HEK293 (cell line): ENCODE measurements around the gene RTBDN.

Source experiments
- CTCF ChIP-seq: fragments of 450-650 bp; formaldehyde crosslinking; IDR thresholded peaks from 2 replicates; pipeline ENCODE4 v1.5.1; 2016; ENCODE audit warnings: missing biosample characterization, missing genetic modification characterization
- KLF17 ChIP-seq: fragments of 450-650 bp; formaldehyde crosslinking; IDR thresholded peaks from 2 replicates; pipeline ENCODE4 v1.5.1; 2016; ENCODE audit warnings: missing biosample characterization, missing genetic modification characterization
- PRDM10 ChIP-seq: fragments of 450-650 bp; formaldehyde crosslinking; IDR thresholded peaks from 2 replicates; pipeline ENCODE4 v1.5.1; 2016; ENCODE audit warnings: missing biosample characterization, missing genetic modification characterization
- REPIN1 ChIP-seq: fragments of 450-650 bp; formaldehyde crosslinking; IDR thresholded peaks from 2 replicates; pipeline ENCODE4 v1.5.1; 2017; ENCODE audit warnings: missing biosample characterization, missing genetic modification characterization, low read depth
- SP2 ChIP-seq: fragments of 450-650 bp; formaldehyde crosslinking; IDR thresholded peaks from 2 replicates; pipeline ENCODE4 v1.5.1; 2016; ENCODE audit warnings: missing biosample characterization, missing genetic modification characterization
- SP7 ChIP-seq: fragments of 450-650 bp; formaldehyde crosslinking; IDR thresholded peaks from 2 replicates; pipeline ENCODE4 v1.5.1; 2016; ENCODE audit warnings: missing biosample characterization, missing genetic modification characterization
- ZBTB20 ChIP-seq: fragments of 450-650 bp; formaldehyde crosslinking; IDR thresholded peaks from 2 replicates; pipeline ENCODE4 v1.5.1; 2016; ENCODE audit warnings: missing biosample characterization, missing genetic modification characterization
- ZBTB21 ChIP-seq: fragments of 450-650 bp; formaldehyde crosslinking; IDR thresholded peaks from 2 replicates; pipeline ENCODE4 v1.5.1; 2017; ENCODE audit warnings: missing biosample characterization, missing genetic modification characterization
- ZBTB26 ChIP-seq: fragments of 450-650 bp; formaldehyde crosslinking; optimal IDR thresholded peaks from 2 replicates; pipeline ENCODE3; 2016; ENCODE audit warnings: missing biosample characterization, mild to moderate bottlenecking, missing genetic modification characterization
- ZBTB6 ChIP-seq: fragments of 450-650 bp; formaldehyde crosslinking; IDR thresholded peaks from 2 replicates; pipeline ENCODE4 v1.5.1; 2017; ENCODE audit warnings: missing biosample characterization, missing genetic modification characterization
- ZEB2 ChIP-seq: fragments of 450-650 bp; formaldehyde crosslinking; IDR thresholded peaks from 2 replicates; pipeline ENCODE4 v1.5.1; 2016; ENCODE audit warnings: missing biosample characterization, missing genetic modification characterization
- ZFP37 ChIP-seq: fragments of 450-650 bp; formaldehyde crosslinking; IDR thresholded peaks from 2 replicates; pipeline ENCODE4 v1.5.1; 2016; ENCODE audit warnings: missing biosample characterization, missing genetic modification characterization
- ZIC2 ChIP-seq: fragments of 450-650 bp; formaldehyde crosslinking; IDR thresholded peaks from 2 replicates; pipeline ENCODE4 v1.5.1; 2016; ENCODE audit warnings: missing biosample characterization, missing genetic modification characterization
- ZNF184 ChIP-seq: fragments of 450-650 bp; IDR thresholded peaks from 2 replicates; pipeline ENCODE4 v1.5.1; 2018; ENCODE audit warnings: missing biosample characterization, mild to moderate bottlenecking, missing genetic modification characterization
- ZNF394 ChIP-seq: fragments of 450-650 bp; formaldehyde crosslinking; IDR thresholded peaks from 2 replicates; pipeline ENCODE4 v1.5.1; 2016; ENCODE audit warnings: missing biosample characterization, missing genetic modification characterization, mild to moderate bottlenecking, moderate library complexity, borderline replicate concordance
- ZNF560 ChIP-seq: fragments of 450-650 bp; formaldehyde crosslinking; IDR thresholded peaks from 2 replicates; pipeline ENCODE4 v1.5.1; 2017; ENCODE audit warnings: missing biosample characterization, missing genetic modification characterization, borderline replicate concordance
- ZNF561 ChIP-seq: fragments of 450-650 bp; IDR thresholded peaks from 2 replicates; pipeline ENCODE4 v1.5.1; 2018; ENCODE audit warnings: missing biosample characterization, missing genetic modification characterization, borderline replicate concordance
- ZNF629 ChIP-seq: fragments of 450-650 bp; formaldehyde crosslinking; IDR thresholded peaks from 2 replicates; pipeline ENCODE4 v1.5.1; 2017; ENCODE audit warnings: missing biosample characterization, missing genetic modification characterization
- ZNF645 ChIP-seq: fragments of 450-650 bp; formaldehyde crosslinking; IDR thresholded peaks from 2 replicates; pipeline ENCODE4; 2016; ENCODE audit warnings: missing biosample characterization, missing genetic modification characterization
- ZNF777 ChIP-seq: fragments of 450-650 bp; formaldehyde crosslinking; IDR thresholded peaks from 2 replicates; pipeline ENCODE4 v1.5.1; 2017; ENCODE audit warnings: missing biosample characterization, missing genetic modification characterization, borderline replicate concordance
- TF ChIP-seq, protein P1 (sequence below): fragments of 450-650 bp; formaldehyde crosslinking; IDR thresholded peaks from 2 replicates; pipeline ENCODE4 v1.5.1; 2017; ENCODE audit warnings: missing biosample characterization, mild to moderate bottlenecking, missing genetic modification characterization, moderate library complexity
- TF ChIP-seq, protein P2 (sequence below): fragments of 450-650 bp; formaldehyde crosslinking; IDR thresholded peaks from 2 replicates; pipeline ENCODE4 v1.5.1; 2016; ENCODE audit warnings: missing biosample characterization, missing genetic modification characterization
- TF ChIP-seq, protein P3 (sequence below): fragments of 450-650 bp; formaldehyde crosslinking; IDR thresholded peaks from 2 replicates; pipeline ENCODE4 v1.5.1; 2017; ENCODE audit warnings: missing biosample characterization, missing genetic modification characterization

RTBDN gene

DNA sequence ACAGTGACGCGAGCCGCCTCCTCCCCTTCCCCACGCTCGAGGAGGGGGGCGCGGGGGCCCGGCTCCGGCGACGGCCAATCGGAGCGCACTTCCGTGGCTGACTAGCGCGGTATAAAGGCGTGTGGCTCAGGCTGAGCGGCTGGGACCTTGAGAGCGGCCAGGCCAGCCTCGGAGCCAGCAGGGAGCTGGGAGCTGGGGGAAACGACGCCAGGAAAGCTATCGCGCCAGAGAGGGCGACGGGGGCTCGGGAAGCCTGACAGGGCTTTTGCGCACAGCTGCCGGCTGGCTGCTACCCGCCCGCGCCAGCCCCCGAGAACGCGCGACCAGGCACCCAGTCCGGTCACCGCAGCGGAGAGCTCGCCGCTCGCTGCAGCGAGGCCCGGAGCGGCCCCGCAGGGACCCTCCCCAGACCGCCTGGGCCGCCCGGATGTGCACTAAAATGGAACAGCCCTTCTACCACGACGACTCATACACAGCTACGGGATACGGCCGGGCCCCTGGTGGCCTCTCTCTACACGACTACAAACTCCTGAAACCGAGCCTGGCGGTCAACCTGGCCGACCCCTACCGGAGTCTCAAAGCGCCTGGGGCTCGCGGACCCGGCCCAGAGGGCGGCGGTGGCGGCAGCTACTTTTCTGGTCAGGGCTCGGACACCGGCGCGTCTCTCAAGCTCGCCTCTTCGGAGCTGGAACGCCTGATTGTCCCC, 42.9 kb downstream of the RTBDN start, which contains the start of gene JUNB (continued):
- TF ChIP-seq ZBTB21 (tag by site-specific recombination) (peak; percentile 46; the same call in 1 of the 2 replicates), CTCF (peak; percentile 49; the same call in 1 of the 2 replicates), ZBTB6 (tag by site-specific recombination) (peak; percentile 54; the same call in 1 of the 2 replicates), ZNF561 (tag by site-specific recombination) (peak; percentile 37; the same call in 1 of the 2 replicates), ZEB2 (tag by site-specific recombination) (peak; percentile 79), ZNF629 (tag by site-specific recombination) (peak; percentile 85), ZFP37 (tag by site-specific recombination) (peak; percentile 87), ZIC2 (peak; percentile 68; the same call in 1 of the 2 replicates), ZNF394 (tag by site-specific recombination) (peak; percentile 76), PRDM10 (tag by site-specific recombination) (peak; percentile 84), ZNF645 (no peak), ZBTB20 (peak; percentile 77), ZBTB26 (tag by site-specific recombination) (peak; percentile 96), SP2 (tag by site-specific recombination) (peak; percentile 91), ZNF560 (tag by site-specific recombination) (no peak), ZNF777 (tag by site-specific recombination) (peak; percentile 33; the same call in 1 of the 2 replicates), ZNF184 (tag by site-specific recombination) (peak; percentile 61; the same call in 1 of the 2 replicates), REPIN1 (0 out of 2 replicates have a peak, but pooled peaks have one; percentile 57), SP7 (tag by site-specific recombination) (peak; percentile 79), KLF17 (peak; percentile 80)
- TF ChIP-seq, protein P1, sequence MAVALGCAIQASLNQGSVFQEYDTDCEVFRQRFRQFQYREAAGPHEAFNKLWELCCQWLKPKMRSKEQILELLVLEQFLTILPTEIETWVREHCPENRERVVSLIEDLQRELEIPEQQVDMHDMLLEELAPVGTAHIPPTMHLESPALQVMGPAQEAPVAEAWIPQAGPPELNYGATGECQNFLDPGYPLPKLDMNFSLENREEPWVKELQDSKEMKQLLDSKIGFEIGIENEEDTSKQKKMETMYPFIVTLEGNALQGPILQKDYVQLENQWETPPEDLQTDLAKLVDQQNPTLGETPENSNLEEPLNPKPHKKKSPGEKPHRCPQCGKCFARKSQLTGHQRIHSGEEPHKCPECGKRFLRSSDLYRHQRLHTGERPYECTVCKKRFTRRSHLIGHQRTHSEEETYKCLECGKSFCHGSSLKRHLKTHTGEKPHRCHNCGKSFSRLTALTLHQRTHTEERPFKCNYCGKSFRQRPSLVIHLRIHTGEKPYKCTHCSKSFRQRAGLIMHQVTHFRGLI (tag by site-specific recombination) = peak; percentile 67
- TF ChIP-seq, protein P2, sequence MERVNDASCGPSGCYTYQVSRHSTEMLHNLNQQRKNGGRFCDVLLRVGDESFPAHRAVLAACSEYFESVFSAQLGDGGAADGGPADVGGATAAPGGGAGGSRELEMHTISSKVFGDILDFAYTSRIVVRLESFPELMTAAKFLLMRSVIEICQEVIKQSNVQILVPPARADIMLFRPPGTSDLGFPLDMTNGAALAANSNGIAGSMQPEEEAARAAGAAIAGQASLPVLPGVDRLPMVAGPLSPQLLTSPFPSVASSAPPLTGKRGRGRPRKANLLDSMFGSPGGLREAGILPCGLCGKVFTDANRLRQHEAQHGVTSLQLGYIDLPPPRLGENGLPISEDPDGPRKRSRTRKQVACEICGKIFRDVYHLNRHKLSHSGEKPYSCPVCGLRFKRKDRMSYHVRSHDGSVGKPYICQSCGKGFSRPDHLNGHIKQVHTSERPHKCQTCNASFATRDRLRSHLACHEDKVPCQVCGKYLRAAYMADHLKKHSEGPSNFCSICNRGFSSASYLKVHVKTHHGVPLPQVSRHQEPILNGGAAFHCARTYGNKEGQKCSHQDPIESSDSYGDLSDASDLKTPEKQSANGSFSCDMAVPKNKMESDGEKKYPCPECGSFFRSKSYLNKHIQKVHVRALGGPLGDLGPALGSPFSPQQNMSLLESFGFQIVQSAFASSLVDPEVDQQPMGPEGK (tag by site-specific recombination) = peak; percentile 100
- TF ChIP-seq, protein P3, sequence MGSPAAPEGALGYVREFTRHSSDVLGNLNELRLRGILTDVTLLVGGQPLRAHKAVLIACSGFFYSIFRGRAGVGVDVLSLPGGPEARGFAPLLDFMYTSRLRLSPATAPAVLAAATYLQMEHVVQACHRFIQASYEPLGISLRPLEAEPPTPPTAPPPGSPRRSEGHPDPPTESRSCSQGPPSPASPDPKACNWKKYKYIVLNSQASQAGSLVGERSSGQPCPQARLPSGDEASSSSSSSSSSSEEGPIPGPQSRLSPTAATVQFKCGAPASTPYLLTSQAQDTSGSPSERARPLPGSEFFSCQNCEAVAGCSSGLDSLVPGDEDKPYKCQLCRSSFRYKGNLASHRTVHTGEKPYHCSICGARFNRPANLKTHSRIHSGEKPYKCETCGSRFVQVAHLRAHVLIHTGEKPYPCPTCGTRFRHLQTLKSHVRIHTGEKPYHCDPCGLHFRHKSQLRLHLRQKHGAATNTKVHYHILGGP (tag by site-specific recombination) = no peak
